ENCODE measurements around the gene NTF4.

The NTF4 gene

DNA sequence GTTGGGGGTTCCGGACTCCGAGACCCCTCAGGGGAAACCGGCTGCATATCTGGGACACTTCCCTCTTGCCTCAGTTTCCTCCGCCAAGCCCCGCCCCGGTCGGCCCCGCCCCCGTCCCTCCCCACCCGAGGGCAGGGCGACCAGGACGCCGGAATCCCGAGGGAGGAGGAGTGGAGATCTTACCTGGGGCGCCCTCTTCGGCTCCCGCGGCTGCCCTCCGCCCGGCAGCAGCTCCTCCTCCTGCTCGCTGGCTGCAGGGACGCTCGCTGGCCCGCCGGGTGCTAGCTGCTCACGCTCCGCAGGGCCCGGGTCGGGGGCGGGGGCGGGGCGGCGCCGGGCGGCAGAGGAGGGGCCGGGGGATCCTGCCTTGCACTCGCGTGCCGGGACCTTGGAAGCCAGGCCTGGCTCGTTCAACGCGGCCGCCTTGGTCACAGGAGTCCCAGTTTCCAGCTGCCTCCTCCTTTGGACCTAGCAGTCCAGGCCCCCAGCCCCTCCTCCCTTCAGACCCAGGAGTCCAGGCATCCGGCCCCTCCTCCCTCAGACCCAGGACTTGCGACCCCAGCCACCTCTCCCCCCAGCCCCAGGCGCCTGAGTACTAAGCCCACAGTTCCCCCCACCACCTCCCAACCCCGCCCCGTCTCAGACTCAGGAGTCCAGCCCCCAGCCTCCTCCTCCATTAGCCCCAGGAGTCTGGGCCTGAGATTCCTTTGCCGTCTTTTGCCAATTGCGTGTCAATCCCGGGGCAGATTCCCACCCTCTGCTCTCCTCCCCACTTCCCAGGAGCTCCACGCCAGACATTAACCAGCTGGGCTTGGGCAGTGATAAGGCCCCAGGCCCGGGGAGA lies at the start of gene NTF4:
Gene NTF4 (minus strand): TSS at position 51 of the 844 bp plus-strand sequence. CDS start 2,821 bp downstream, outside the sequence.
- no peak for FAIRE-seq

DNA sequence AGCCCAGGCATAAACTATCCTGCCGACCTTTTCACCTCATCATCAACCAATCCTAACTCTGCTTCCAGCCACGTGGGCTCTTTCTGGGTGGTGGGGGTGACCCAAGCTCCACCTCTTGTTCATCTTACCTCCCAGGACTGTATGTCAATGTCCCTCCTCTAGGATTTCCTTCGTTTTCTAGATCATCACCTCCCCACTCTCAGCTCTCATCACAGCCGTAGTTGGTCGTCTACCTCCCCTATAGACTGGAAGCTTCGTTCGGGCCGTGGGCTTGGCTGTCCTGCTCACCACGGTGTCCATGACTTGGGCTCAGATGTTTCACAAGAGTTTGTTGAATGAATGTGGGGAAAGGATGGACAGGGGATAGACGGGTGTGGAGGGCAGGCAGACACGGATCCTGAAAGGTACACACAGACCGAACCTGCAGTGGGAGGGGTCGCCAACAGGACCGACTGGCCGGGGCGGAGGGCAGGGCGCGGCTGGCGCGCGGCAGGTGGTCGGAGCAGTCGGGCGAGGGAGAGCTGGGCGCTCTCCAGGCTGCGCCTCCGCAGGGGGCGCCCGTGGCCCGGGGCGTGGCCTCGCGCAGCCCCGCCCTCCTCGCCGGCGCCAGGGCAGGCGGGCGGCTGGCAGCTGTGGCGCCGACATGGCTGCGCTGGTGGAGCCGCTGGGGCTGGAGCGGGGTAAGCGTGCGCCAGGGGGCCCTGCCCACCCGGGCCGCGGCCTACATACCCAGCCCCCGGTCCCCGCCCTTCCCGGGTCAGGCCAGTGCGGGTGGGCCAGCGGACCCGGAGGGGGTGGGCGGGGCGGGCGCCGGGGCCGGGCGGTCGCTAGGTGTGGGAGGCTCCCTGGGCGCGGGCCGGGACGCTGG lies 49.4 kb upstream of the NTF4 start, which contains the start of gene LIN7B:
Gene LIN7B (plus strand): TSS at position 609 of the 868 bp plus-strand sequence. CDS start 35 bp downstream, at position 644.
- no peak for FAIRE-seq

- no peak for FAIRE-seq
Observed at GRCh38 chr19:49111218-49111998, 46.8 kb upstream of the NTF4 start.

DNA sequence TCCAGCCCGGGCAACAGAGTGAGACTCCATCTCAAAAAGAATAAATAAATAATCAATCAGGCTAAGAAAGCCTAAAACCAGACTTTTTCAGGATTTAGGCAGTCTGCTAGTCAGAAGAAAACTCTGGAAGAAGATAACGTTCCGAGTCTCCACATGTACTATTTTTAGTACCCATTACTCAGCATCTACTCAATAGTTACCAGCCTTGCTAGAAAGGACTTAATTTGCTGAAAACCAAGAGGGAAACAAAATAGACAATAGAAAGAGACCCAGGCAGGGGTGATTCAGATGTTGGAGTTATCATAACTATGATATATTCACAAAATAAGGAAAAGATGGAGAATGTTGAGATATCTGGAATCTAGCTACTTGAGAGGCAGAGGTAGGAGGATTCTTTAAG lies 45.9 kb upstream of the NTF4 start:
- FAIRE-seq = no peak

DNA sequence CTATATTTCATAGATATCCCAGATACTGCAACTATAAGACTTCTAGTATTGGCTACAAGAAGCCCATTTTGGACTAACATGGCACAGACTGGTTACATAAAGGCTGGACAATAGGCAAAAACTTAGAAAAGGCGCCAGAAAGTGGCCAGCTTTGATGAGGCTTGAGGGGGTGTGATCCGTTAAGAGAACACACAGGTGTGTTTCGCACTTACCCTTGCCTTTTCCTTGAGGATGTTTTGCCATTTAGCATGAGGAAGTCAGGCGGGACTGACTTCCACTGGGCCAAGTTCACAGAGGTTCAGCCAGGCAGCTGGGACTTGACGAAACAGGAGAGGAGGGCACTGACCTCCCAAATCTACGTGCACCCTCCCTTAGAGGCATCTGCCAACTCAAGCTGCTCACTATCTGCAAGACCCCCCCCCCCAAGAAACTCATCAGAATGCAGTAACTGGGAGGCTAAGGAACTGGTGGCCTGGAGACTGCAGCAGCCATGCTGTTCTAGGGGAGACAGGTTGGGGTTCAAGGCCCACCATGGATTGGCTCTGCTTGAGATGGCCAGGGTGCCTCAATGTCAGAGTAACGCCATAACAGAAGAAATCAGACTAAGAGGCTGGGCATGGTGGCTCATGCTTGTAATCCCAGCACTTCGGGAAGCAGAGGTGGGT lies 45.1 kb upstream of the NTF4 start:
- FAIRE-seq = no peak

DNA sequence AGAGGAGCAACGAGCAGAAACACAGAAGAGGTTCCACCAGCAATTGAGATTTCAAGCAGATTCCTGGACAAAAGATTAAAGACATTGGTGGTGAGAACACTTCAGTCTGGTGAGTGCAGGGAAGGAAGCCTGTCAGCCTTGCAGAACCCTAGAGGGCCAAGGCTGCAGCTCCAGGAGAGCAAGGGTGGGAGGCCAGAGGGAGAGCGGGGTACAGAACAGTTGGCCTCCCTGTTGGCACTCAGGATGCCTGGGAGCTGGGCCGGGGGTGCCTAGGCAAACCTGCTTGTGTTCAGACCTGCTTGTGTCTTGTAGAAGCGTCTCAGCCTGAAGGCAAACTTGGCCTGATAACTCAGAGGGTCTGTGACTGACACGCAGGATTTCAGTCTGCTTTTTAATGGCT lies 44.4 kb upstream of the NTF4 start:
- FAIRE-seq = no peak

GRCh38 chr19:49107625-49108459 lies 43.2 kb upstream of the NTF4 start:
- FAIRE-seq = no peak

GRCh38 chr19:49106648-49107135 lies 42.1 kb upstream of the NTF4 start:
- FAIRE-seq = no peak

DNA sequence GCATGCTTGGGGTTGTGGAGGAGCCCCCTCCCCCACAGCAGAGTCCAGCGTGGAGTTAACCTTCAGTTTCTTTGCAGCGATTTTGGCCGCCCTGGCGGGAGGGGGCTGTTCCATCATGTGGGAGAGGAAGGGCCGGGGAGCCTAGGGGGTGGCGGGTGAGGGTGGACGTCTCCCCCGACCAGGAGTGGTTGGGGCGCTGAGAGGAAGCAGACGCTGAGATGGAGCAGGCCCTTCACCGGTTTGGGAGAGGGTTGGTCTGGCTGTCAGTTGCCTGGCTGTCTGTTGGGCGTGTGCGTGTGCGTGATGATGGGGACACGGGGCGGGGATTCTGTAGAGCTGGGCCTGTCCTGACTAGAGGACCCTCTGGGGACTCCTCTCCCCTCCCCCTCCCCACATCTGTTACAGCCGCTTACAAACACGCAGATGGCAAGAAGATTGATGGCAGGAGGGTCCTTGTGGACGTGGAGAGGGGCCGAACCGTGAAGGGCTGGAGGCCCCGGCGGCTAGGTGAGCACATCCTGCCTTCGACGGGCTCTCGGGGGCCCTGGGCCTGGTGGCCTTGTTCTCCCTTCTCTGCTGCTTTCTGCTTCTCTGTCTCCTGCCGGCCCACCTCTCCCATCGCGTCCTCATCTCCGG lies 39.7 kb upstream of the NTF4 start:
- no peak for FAIRE-seq

GRCh38 chr19:49103331-49104085 lies 38.9 kb upstream of the NTF4 start:
- no peak for FAIRE-seq

DNA sequence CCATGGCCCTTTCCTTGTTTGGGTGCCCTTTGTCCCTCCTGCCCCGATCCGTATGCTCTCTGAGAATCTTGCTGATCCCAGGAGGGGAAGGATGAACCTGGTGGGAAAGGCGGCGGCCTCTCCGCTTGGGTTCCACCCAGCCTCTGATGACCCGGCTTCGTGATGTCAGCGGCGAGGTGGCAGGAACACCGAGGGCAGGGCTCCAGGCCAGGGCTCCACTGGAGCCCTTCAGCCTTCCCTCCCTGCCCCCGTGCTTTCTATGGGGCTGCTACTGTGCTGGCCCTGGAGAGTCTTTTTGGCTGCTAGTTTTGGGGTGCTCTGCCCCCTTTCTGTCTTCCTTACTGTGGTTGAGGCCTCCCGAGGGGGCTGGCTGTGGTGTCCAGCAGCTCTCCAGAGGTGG lies 37.7 kb upstream of the NTF4 start:
- no peak for FAIRE-seq

DNA sequence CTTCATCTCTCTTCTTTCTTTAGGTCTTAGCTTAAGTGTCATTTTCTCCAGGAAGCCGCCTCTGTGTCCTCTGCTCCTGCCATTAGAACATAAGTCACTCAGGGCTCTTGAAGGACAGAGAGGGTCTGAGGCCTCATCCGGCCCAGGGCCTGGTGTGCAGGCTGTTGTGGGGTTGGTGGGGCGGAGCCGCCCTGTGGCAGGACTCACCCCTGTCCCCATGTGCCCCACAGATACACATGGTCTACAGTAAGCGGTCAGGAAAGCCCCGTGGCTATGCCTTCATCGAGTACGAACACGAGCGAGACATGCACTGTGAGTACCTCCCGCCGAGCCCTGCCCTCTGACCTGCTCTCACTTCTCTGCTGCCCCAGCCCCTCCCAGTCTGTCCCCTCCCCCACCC lies 36.5 kb upstream of the NTF4 start:
- FAIRE-seq = no peak

GRCh38 chr19:49098795-49099194 lies 34.2 kb upstream of the NTF4 start:
- FAIRE-seq = no peak

- FAIRE-seq = no peak
Observed at GRCh38 chr19:49097453-49098288, 33.1 kb upstream of the NTF4 start.

GRCh38 chr19:49094505-49095482 lies 30.2 kb upstream of the NTF4 start:
- no peak for FAIRE-seq

DNA sequence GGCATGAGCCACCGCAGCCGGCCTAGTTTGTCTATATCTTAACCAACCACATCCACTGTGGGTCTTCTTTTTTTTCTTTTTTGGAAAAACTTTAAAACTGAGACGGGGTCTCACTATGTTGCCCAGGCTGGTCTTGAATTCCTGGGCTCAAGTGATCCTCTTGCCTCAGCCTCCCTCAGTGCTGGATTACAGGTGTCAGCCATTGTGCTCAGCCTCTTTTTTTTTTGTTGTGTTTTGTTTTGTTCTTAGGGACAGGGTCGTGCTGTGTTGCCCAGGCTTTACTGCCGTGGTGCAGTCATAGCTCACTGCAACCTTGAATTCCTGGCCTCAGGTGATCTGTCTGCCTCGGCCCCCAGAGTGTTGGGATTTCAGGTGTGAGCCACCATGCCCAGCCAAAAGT lies 28.1 kb upstream of the NTF4 start:
- FAIRE-seq = no peak

GRCh38 chr19:49091391-49092038 lies 26.9 kb upstream of the NTF4 start:
- no peak for FAIRE-seq
